ENCODE measurements around the gene KIF22. TPM values are rescaled to one million over a fixed set of nuclear protein-coding genes. Genes with fewer than 3 reads are reported as not detected.
A peak's percentile ranks its signal among the peaks of the same experiment; 100 is the strongest.

The KIF22 gene
- 20.7 TPM for total RNA-seq (2013)
- 10 to 100 TPM; 22.0 to 46.2 (median 28.9) TPM for polyA plus RNA-seq
- polyA minus RNA-seq: 20.4 and 25.2 TPM in 2 replicates
- total RNA-seq: 1.3 to 20.0 (median 10.3) reads per million in 11 experiments

- TF ChIP-seq CTCF (IDR thresholded peaks at IDR 0.05): peak; percentile 77
- Mint-ChIP-seq H3K36me3 (peaks cover 0 to 3% of the 10 kb centered on the region in 2 donors), H3K4me3 (peak within 1 kb of the TSS; percentile 97 to 98), H3K27ac (peak within 1 kb of the TSS; percentile 89 to 95 (median 94)), H3K27me3 (ENCODE audit: low read depth in 3 of 3) (peaks cover 0 to 1% (median 0%) of the 10 kb centered on the region in 3 donors), H3K9me3 (peaks cover 0 to 2% (median 0%) of the 10 kb centered on the region in 7 donors), H3K4me1 (peaks cover 44% of the 10 kb centered on the region)
- WGBS (ENCODE audit: insufficient coverage): under 1% methylated on average over 64 of the region's 67 CpGs
- peak; percentile 99 to 100 (median 99) for DNase-seq
- Histone ChIP-seq H3K79me2 (ENCODE audit: insufficient read depth, low read length) (peaks cover 49% of the 10 kb centered on the region), H3K9ac (ENCODE audit: insufficient read depth, low read length, poor library complexity, severe bottlenecking) (peak within 1 kb of the TSS; percentile 78), H3K9me3 (replicated peaks in 1 of 2; ENCODE audit: control insufficient read depth in 1 of 2, insufficient read depth in 1 of 2, low read length in 2 of 2) (no peaks in the 10 kb centered on the region), H4K20me1 (ENCODE audit: insufficient read depth, low read length) (no peaks in the 10 kb centered on the region), H3K27ac (ENCODE audit: low read depth in 1 of 2, low read length in 2 of 2) (peak within 1 kb of the TSS; percentile 78 to 83), H3K27me3 (ENCODE audit: control insufficient read depth in 2 of 2, insufficient read depth in 2 of 2, low read length in 2 of 2) (no peaks in the 10 kb centered on the region), H3K4me1 (ENCODE audit: control insufficient read depth in 1 of 2, insufficient read depth in 2 of 2, low read length in 2 of 2) (peaks cover 26 to 36% of the 10 kb centered on the region in 2 donors), H3K4me2 (replicated peaks; ENCODE audit: extremely low read depth, low read length, poor library complexity, severe bottlenecking) (peak within 1 kb of the TSS; percentile 91), H3K4me3 (replicated peaks in 1 of 3; ENCODE audit: low read depth in 2 of 3, low read length in 3 of 3) (peak within 1 kb of the TSS; percentile 67 to 97 (median 97)), H3K36me3 (replicated peaks in 1 of 2; ENCODE audit: control insufficient read depth in 1 of 2, insufficient read depth in 2 of 2, low read length in 2 of 2) (no peaks in the 10 kb centered on the region), H2AFZ (ENCODE audit: insufficient read depth, low read depth, low read length, poor library complexity, severe bottlenecking) (peak within 1 kb of the TSS; percentile 97)
- intact Hi-C loops (cut with micrococcal nuclease): loop anchor here in 1 of 2 donors (2.0 kb wide), 2 partner anchors 14 to 44 kb away; no protein-coding TSS in a partner anchor
These were observed at the start of gene KIF22 for GRCh38 chr16:29790183-29790948. Gene KIF22 (plus strand): TSS chr16:29790751. CDS start chr16:29790760, 9 bp downstream.

- peaks cover 0 to 13% (median 3%) of the 10 kb centered on the region in 3 donors for H3K27me3 Mint-ChIP-seq (ENCODE audit: low read depth in 3 of 3)
- no peak overlapping the region for H3K4me3 Mint-ChIP-seq
- H3K36me3 Mint-ChIP-seq: peaks cover 31 to 41% of the 10 kb centered on the region in 2 donors
These were observed 47.8 kb upstream of the KIF22 start for GRCh38 chr16:29742683-29743275.

More at GRCh38 chr16:29742683-29743275, 47.8 kb upstream of the KIF22 start:
- H3K27ac Mint-ChIP-seq: peak overlapping the region in 3 of 7 donors; percentile 71 to 82 (median 78)
- TF ChIP-seq CTCF (IDR thresholded peaks at IDR 0.05): no peak
- peak overlapping the region in 1 of 3 experiments; percentile 92 for H3K4me3 ChIP-seq (replicated peaks in 1 of 3; ENCODE audit: low read depth in 2 of 3, low read length in 3 of 3)
- H4K20me1 ChIP-seq (ENCODE audit: insufficient read depth, low read length): peaks cover 47% of the 10 kb centered on the region
- 87% methylated on average over 3 of the region's 7 CpGs for WGBS (ENCODE audit: insufficient coverage)
- H3K4me1 Mint-ChIP-seq: peaks cover 84% of the 10 kb centered on the region
- peaks cover 0 to 7% (median 0%) of the 10 kb centered on the region in 7 donors for H3K9me3 Mint-ChIP-seq
- H3K79me2 ChIP-seq (ENCODE audit: insufficient read depth, low read length): peaks cover 39% of the 10 kb centered on the region
- no peaks in the 10 kb centered on the region for H3K9me3 ChIP-seq (replicated peaks in 1 of 2; ENCODE audit: control insufficient read depth in 1 of 2, insufficient read depth in 1 of 2, low read length in 2 of 2)
- no peak overlapping the region for H3K27ac ChIP-seq (ENCODE audit: low read depth in 1 of 2, low read length in 2 of 2)
- intact Hi-C loops (cut with micrococcal nuclease): loop anchor here in 1 of 2 donors (5.0 kb wide), 1 partner anchor 45 kb away; no protein-coding TSS in a partner anchor
- no peaks in the 10 kb centered on the region for H3K27me3 ChIP-seq (ENCODE audit: control insufficient read depth in 2 of 2, insufficient read depth in 2 of 2, low read length in 2 of 2)
- peaks cover 68 to 95% of the 10 kb centered on the region in 2 donors for H3K4me1 ChIP-seq (ENCODE audit: control insufficient read depth in 1 of 2, insufficient read depth in 2 of 2, low read length in 2 of 2)
- no peak for DNase-seq
- H3K9ac ChIP-seq (ENCODE audit: insufficient read depth, low read length, poor library complexity, severe bottlenecking): no peak overlapping the region
- no peak overlapping the region for H2AFZ ChIP-seq (ENCODE audit: insufficient read depth, low read depth, low read length, poor library complexity, severe bottlenecking)
- peaks cover 11 to 31% of the 10 kb centered on the region in 2 donors for H3K36me3 ChIP-seq (replicated peaks in 1 of 2; ENCODE audit: control insufficient read depth in 1 of 2, insufficient read depth in 2 of 2, low read length in 2 of 2)
- H3K4me2 ChIP-seq (replicated peaks; ENCODE audit: extremely low read depth, low read length, poor library complexity, severe bottlenecking): peak overlapping the region; percentile 78
